HG03175 (cell line): ENCODE measurements around the gene FRYL.
"Not testable (repeated sequence)": the region's sequence is repeated elsewhere in the genome, so short reads cannot be mapped to it uniquely, and the experiment has no call there.

Source experiments
- ATAC-seq: cut with Tn5 transposase; IDR thresholded peaks from one replicate; pipeline ENCODE4 v1.9.1; 2021; ENCODE audit warnings: mild to moderate bottlenecking, moderate library complexity; ENCODE audit not compliant: unreplicated experiment

FRYL gene

GRCh38 chr4:48461000-48461399, 319.1 kb downstream of the FRYL start:
- no peak for ATAC-seq

- ATAC-seq, result no peak
These were observed 325.5 kb downstream of the FRYL start for GRCh38 chr4:48454591-48454990.

DNA sequence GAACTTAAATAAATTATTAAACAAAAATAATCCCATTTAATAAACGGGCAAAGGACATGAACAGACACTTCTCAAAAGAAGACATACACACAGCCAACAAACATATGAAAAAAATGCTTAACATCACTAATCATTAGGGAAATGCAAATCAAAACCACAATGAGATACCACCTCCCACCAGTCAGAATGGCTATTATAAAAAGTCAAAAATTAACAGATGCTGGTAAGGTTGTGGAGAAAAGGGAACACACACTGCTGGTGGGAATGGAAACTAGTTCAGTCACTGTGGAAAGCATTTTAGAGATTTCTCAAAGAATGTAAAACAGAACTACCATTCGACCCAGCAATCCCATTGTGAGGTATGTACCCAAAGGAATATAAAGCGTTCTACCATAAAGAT, 328.4 kb downstream of the FRYL start:
- not testable (repeated sequence) for ATAC-seq

DNA sequence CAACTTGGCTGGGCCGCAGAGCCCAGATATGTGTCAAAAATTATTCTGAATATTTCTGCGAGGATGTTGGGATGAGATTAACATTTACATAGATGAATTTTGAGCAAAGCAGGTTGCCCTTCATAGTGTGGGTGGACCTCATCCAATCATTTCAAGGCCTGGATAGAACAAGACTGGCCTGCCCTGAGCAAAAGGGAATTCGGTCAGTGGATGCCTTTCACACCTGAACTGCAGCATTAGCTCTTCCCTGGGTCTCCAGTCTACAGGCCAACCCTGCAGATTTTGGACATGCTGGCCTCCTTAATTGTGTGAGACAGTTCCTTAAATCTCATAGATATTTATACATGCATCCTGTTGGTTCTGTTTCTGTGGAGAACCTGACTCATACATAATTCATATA, 329.3 kb downstream of the FRYL start:
- no peak for ATAC-seq

- no peak for ATAC-seq
These were observed 330.9 kb downstream of the FRYL start for GRCh38 chr4:48449151-48449550.
